Measurements from ENCODE around the gene RNF31.

GRCh38 chr14:24172261-24172860, 25.1 kb downstream of the RNF31 start:
- TF ChIP-seq POLR2A (IDR thresholded peaks at IDR 0.05) (no peak), CTCF (IDR thresholded peaks at IDR 0.05) (no peak)

Data from esophagus squamous epithelium (tissue), 4 donors.